Left kidney (tissue), 2 donors: ENCODE measurements around the gene OR13C5. TPM values are rescaled to one million over a fixed set of nuclear protein-coding genes. Genes with fewer than 3 reads are reported as not detected.

ENCODE experiments used
- DNase-seq: peaks from one replicate; pipeline ENCODE4 v3.0.0-alpha.2; 2013
- polyA plus RNA-seq: library from polyadenylated mRNA; unstranded; fragments of 120-200 nt; gene quantifications from one replicate; pipeline ENCODE4 v1.2.1, GENCODE V29; 2013; ENCODE audit not compliant: insufficient read length

The OR13C5 gene
- polyA plus RNA-seq, 1 donor = 0.33 TPM

DNA sequence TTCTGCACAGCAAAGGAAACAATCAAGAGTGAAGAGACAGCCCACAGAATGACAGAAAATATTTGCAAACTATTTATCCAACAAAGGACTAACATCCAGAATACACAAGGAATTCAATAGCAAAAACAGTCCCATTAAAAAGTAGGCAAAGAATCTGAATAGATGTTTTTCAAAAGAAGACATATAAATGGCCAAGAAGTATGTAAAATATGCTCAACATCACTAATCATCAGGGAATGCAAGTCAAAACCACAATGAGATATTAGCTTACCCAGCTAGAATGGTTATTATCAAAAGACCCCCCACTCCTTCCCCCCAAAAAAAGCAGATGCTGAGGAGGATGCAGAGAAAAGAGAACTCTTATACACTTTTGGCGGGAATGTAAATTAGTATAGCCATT is 43.7 kb downstream of the OR13C5 start:
- DNase-seq = no peak

GRCh38 chr9:104553261-104553660 is 46.0 kb downstream of the OR13C5 start:
- DNase-seq = no peak

Other genes starting within 250 kb of the OR13C5 start
- not detected for gene OR13F1, start 95.2 kb downstream of the OR13C5 start, polyA plus RNA-seq
- not detected for gene OR13C4, start 72.2 kb downstream of the OR13C5 start, polyA plus RNA-seq
- not detected for gene OR13C3, start 62.6 kb downstream of the OR13C5 start, polyA plus RNA-seq
- gene OR13C8, start 30.2 kb downstream of the OR13C5 start, polyA plus RNA-seq = not detected
- not detected for gene OR13C2, start 6.2 kb upstream of the OR13C5 start, polyA plus RNA-seq
- gene OR13C9, start 18.8 kb upstream of the OR13C5 start, polyA plus RNA-seq = not detected
- not detected for gene OR13D1, start 95.1 kb upstream of the OR13C5 start, polyA plus RNA-seq
- 51.7 TPM for gene NIPSNAP3A, start 148.3 kb upstream of the OR13C5 start, polyA plus RNA-seq
- gene NIPSNAP3B, start 164.7 kb upstream of the OR13C5 start, polyA plus RNA-seq = 15.9 TPM